Measurements from ENCODE around the gene ARPC5.
"Not testable (repeated sequence)": the region's sequence is repeated elsewhere in the genome, so short reads cannot be mapped to it uniquely, and the experiment has no call there.

Gene ARPC5

GRCh38 chr1:183635606-183636333 lies at the start of gene ARPC5:
Gene ARPC5 (minus strand): TSS chr1:183635783. CDS start chr1:183635659, 124 bp downstream.
- H3K27ac ChIP-seq = peak within 1 kb of the TSS; percentile 90 to 99 (median 96)
- peak within 1 kb of the TSS; percentile 62 to 96 (median 86) for H3K4me3 ChIP-seq

DNA sequence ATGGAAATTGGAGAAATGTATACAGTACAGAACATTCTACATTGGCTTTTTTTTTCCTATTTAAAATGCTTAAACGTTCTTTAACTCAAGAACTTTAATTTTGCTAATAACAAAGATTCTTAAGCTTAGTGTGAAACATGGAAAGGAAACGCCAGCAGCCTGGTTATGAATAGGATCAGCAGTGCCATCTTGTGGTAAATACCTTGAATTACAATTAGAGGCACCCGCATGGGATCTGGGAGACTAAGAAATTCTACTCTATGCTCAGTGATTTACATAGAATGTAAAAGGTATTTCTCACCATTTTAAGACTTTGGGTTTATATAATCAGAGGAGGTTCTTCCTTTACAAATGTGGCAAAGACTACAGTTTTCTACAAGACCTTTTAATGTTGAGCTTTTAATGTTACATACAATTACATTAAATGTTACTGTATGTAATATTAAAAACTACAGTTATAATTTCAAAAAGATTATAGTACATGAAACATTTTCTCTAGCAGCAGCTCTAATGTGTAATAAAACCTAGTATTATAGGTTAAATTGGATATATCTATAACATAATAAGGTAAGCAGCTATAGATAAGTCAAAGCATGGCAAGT lies 49.6 kb upstream of the ARPC5 start:
- Histone ChIP-seq H3K4me3 (no peak overlapping the region), H3K27ac (no peak overlapping the region)

- H3K4me3 ChIP-seq, H3K27ac ChIP-seq: not testable (repeated sequence)
These were observed 43.8 kb upstream of the ARPC5 start for GRCh38 chr1:183679363-183679762.

GRCh38 chr1:183678819-183679218 lies 43.2 kb upstream of the ARPC5 start:
- no peak overlapping the region for H3K4me3 ChIP-seq
- H3K27ac ChIP-seq = no peak overlapping the region

- no peak overlapping the region for H3K4me3 ChIP-seq
- no peak overlapping the region for H3K27ac ChIP-seq
These were observed 41.1 kb upstream of the ARPC5 start for GRCh38 chr1:183676586-183677189.

GRCh38 chr1:183675883-183676585 lies 40.5 kb upstream of the ARPC5 start:
- no peak overlapping the region for H3K27ac ChIP-seq
- no peak overlapping the region for H3K4me3 ChIP-seq

- no peak overlapping the region for H3K4me3 ChIP-seq
- H3K27ac ChIP-seq = no peak overlapping the region
These were observed 39.8 kb upstream of the ARPC5 start for GRCh38 chr1:183675381-183675780.

DNA sequence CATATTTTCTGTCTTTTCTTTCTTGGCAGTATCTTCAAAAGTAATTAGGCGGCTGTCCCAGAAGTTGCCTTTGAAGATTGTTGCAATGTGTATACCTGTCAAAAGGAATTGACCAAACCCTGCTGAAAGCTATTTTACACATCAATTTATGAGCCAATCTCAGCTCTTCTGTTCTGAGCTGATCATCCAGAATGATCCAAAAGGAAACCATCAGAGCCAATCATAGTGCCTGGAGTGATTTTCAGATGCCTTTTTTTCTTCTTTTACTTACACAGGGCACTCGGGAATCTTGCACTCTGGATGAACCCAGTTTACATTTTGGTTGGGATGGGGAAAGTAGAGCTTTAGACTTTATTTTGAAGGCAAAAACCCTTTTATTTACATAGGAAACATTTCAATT lies 39.3 kb upstream of the ARPC5 start:
- H3K27ac ChIP-seq = no peak overlapping the region
- no peak overlapping the region for H3K4me3 ChIP-seq

GRCh38 chr1:183674339-183674738 lies 38.8 kb upstream of the ARPC5 start:
- Histone ChIP-seq H3K27ac (no peak overlapping the region), H3K4me3 (no peak overlapping the region)

- no peak overlapping the region for H3K27ac ChIP-seq
- H3K4me3 ChIP-seq = no peak overlapping the region
These were observed 38.2 kb upstream of the ARPC5 start for GRCh38 chr1:183673605-183674323.

- H3K4me3 ChIP-seq = no peak overlapping the region
- no peak overlapping the region for H3K27ac ChIP-seq
These were observed 34.6 kb upstream of the ARPC5 start for GRCh38 chr1:183670169-183670568.

DNA sequence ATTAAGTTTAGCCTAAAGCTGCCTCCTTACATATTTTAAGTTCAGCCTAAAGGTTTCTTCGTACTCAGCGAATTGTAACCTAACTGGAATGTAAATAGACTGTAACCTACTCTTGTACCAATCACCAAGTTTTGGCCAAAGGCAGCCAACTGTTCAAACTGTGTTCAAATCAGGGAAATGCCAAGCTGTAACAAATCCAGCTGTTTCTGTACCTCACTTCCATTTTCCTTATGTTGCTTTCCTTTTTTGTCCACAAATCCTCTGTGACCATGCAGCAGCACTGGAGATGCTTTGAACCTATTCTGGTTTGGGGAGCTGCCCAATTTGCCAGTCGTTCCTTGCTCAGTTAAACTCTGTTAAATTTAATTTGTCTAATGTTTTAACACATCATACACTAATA lies 20.8 kb upstream of the ARPC5 start:
- Histone ChIP-seq H3K4me3 (no peak overlapping the region), H3K27ac (no peak overlapping the region)

- Histone ChIP-seq H3K4me3 (no peak overlapping the region), H3K27ac (no peak overlapping the region)
These were observed 20.0 kb upstream of the ARPC5 start for GRCh38 chr1:183655562-183656075.

- Histone ChIP-seq H3K27ac (no peak overlapping the region), H3K4me3 (no peak overlapping the region)
These were observed 19.1 kb upstream of the ARPC5 start for GRCh38 chr1:183654706-183655105.

GRCh38 chr1:183653876-183654451 lies 18.4 kb upstream of the ARPC5 start:
- no peak overlapping the region for H3K27ac ChIP-seq

DNA sequence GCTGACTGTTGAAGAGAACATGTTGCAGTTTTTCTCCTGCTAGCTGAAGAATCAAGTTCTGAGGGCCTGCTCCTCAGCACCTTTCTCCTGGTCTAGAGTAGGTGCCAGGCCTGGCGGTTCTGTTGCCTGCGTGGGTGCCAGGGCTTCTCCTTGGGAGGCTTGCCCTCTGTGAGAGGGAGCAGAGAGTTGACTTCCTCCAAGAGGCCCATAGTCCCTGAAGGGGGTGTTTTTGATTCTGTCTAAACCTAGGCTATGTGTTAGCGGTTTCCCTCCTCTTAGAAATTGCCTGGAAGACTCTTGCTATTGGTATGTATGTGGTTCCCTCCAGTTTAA lies 17.8 kb upstream of the ARPC5 start:
- Histone ChIP-seq H3K4me3 (no peak overlapping the region), H3K27ac (no peak overlapping the region)

More at GRCh38 chr1:183653876-183654451, 18.4 kb upstream of the ARPC5 start:
- no peak overlapping the region for H3K4me3 ChIP-seq

DNA sequence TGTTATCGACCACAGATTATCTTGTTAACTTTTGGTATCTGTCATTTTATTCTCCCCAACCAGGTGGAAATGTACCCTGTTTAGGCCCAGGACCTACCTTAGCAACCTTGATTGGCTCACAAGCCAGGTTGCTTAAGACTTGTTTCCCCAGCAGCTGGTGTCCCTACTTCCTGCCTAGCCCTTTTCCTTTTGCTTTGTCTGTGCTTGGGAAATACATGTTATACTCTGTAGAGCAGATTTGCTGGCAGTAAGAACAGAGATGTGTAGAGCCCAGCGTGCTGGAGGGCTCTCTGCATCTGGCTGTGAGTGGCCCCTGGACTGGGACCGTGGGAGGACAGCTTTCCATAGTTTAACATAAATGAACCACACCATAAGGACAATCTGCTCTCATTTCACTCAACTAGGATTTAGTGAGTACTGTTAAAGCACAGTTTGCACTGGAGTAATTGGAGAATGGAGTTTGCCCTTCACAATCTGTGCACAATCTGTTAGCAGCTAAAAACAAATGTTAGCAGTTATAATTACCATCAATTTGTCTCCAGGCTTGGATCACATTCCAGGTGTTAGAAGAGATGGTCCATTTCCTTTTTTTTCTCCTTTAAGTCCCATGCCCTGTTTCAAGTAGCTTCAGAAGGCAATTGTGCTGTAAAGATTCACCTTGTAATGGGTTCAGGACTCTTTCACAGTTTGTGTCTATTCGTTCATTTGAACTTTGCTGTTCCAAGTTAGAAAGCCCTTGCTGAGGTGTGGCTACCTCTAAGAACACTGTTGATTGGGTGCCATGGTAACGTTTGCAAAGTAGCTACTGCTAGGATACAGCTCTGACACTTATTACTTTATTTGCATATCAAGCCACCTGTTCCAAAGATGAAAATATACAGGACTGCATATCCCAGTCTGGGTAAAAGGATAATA lies 17.2 kb upstream of the ARPC5 start, which contains the start of gene APOBEC4:
Gene APOBEC4, minus strand, starts transcription at position 770 of the 915 bp plus-strand sequence. CDS start 4,535 bp downstream, outside the sequence.
- no peak within 1 kb of the TSS for H3K4me3 ChIP-seq
- H3K27ac ChIP-seq = peak within 1 kb of the TSS in 3 of 21 experiments; percentile 9 to 35 (median 33)

- H3K4me3 ChIP-seq = no peak overlapping the region
- H3K27ac ChIP-seq = peak overlapping the region in 2 of 21 experiments; percentile 33 to 35
These were observed 16.5 kb upstream of the ARPC5 start for GRCh38 chr1:183652107-183652506.
